Stomach (tissue), 9 donors: ENCODE data around the gene THBD. TPM values are rescaled to one million over a fixed set of nuclear protein-coding genes. Genes with fewer than 3 reads are reported as not detected.

Experiments
- DNase-seq, 2 donors: peaks; one replicate each; pipeline versions ENCODE4 v3.0.0 to v3.0.0-alpha.2; 2013 to 2019
- H3K27ac ChIP-seq, 5 donors: fragments of 200-600 bp in 4 of 5; sonication (generic) in 4 of 5; one replicate each; pipeline ENCODE4 v1.5.1; 2013 to 2019; ENCODE audit warnings: mild to moderate bottlenecking in 1 of 5, moderate library complexity in 1 of 5
- H3K27me3 ChIP-seq, 3 donors: fragments of 200-600 bp; sonication (generic); one replicate each; pipeline ENCODE4 v1.5.1; 2017 to 2019; ENCODE audit warnings: mixed run types in 1 of 3
- H3K36me3 ChIP-seq, 4 donors: fragments of 200-600 bp; sonication (generic); 1 replicate in 3 of 4; 2 replicates in 1 of 4; pipeline ENCODE4 v1.5.1; 2016 to 2019
- H3K4me1 ChIP-seq, 4 donors: fragments of 200-600 bp; sonication (generic); one replicate each; pipeline ENCODE4 v1.5.1; 2016 to 2019
- H3K4me3 ChIP-seq, 4 donors: fragments of 200-600 bp; sonication (generic) in 3 of 4; one replicate each; pipeline ENCODE4 v1.5.1; 2016 to 2019; ENCODE audit warnings: mild to moderate bottlenecking in 1 of 4
- H3K9me3 ChIP-seq, 4 donors: fragments of 200-600 bp; sonication (generic); one replicate each; pipeline ENCODE4 v1.5.1; 2016 to 2019
- CTCF ChIP-seq, 7 experiments: fragments of 450-650 bp in 4 of 7; fragments of 200-600 bp in 3 of 7; sonication (generic) in 3 of 7; IDR thresholded peaks; one replicate each; pipeline ENCODE4 v1.5.1; 2016 to 2019; ENCODE audit warnings: antibody characterized with exemption in 7 of 7, control low read depth in 2 of 7, mild to moderate bottlenecking in 1 of 7
- EP300 ChIP-seq: sonication (generic); formaldehyde crosslinking; IDR thresholded peaks from one replicate; pipeline ENCODE4 v1.6.1; 2017; ENCODE audit warnings: antibody characterized with exemption
- POLR2A ChIP-seq, 4 donors: fragments of 450-650 bp; IDR thresholded peaks; one replicate each; pipeline ENCODE4 v1.6.1; 2016; ENCODE audit warnings: antibody characterized with exemption in 4 of 4, control low read depth in 2 of 4, mild to moderate bottlenecking in 1 of 4, moderate library complexity in 1 of 4
- POLR2AphosphoS5 ChIP-seq, 3 donors: sonication (generic); formaldehyde crosslinking; IDR thresholded peaks; one replicate each; pipeline ENCODE4 v1.6.1; 2016; ENCODE audit warnings: antibody characterized with exemption in 3 of 3
- WGBS, 5 donors: extraction: QIAGEN DNeasy Blood & Tissue Kit in 3 of 5; methylation state at CpG; one replicate each; pipeline versions ENCODE4 v1.1.5 to v1.1.7; 2013 to 2018; 5-methylcytosine and 5-hydroxymethylcytosine counted together
- intact Hi-C: fragments of 100-400 bp; cut with DNase I; formaldehyde crosslinking; loops from one replicate; pipeline ENCODE4 v1.15.1; 2023; ENCODE audit warnings: low total_unique reads
- polyA plus RNA-seq, 3 donors: library from polyadenylated mRNA; stranded (reverse); fragments of 200-250 nt; gene quantifications; one replicate each; pipeline ENCODE4 v1.2.3, GENCODE V29; 2013
- total RNA-seq, 5 donors: library from RNA; depleted of rRNA; stranded (reverse); fragments of >200 nt; gene quantifications; one replicate each; pipeline versions ENCODE4 v1.1.0 to v1.2.3, GENCODE V29; 2014 to 2016
- donor health status: healthy with polysubstance abuse.
- donor health status: Bipolar disorder and iron deficiency.
- donor health status: healthy.

THBD gene
- total and polyA plus RNA-seq, 8 donors: 2.7 to 83.5 (median 21.8) TPM

GRCh38 chr20:23007886-23008655, 41.4 kb downstream of the THBD start:
- no peaks in the 10 kb centered on the region for H3K27me3 ChIP-seq
- H3K9me3 ChIP-seq: no peaks in the 10 kb centered on the region
- peaks cover 0 to 8% (median 5%) of the 10 kb centered on the region in 4 donors for H3K4me1 ChIP-seq
- TF ChIP-seq CTCF (IDR thresholded peaks at IDR 0.05) (no peak), POLR2AphosphoS5 (IDR thresholded peaks at IDR 0.05) (no peak), EP300 (no peak)
- H3K36me3 ChIP-seq: no peaks in the 10 kb centered on the region
- intact Hi-C loops: no loop called here
- 90 to 96% (median 93%) methylated on average over 9 of the region's 9 CpGs for WGBS, 5 donors
- H3K27ac ChIP-seq: no peak overlapping the region
- DNase-seq: no peak
- H3K4me3 ChIP-seq: no peak overlapping the region

GRCh38 chr20:23007462-23007861, 42.0 kb downstream of the THBD start:
- no peak for TF ChIP-seq POLR2AphosphoS5 (IDR thresholded peaks at IDR 0.05)
- TF ChIP-seq EP300: no peak
- TF ChIP-seq CTCF (IDR thresholded peaks at IDR 0.05): no peak
- no peak for TF ChIP-seq POLR2A (IDR thresholded peaks at IDR 0.05)
- no peak overlapping the region for H3K4me3 ChIP-seq
- H3K27ac ChIP-seq: no peak overlapping the region
- H3K4me1 ChIP-seq: peaks cover 0 to 8% (median 5%) of the 10 kb centered on the region in 4 donors
- no peaks in the 10 kb centered on the region for H3K9me3 ChIP-seq
- H3K36me3 ChIP-seq: no peaks in the 10 kb centered on the region
- intact Hi-C loops: no loop called here
- DNase-seq: no peak
- 77 to 86% (median 84%) methylated on average over 3 of the region's 3 CpGs for WGBS, 5 donors
- no peaks in the 10 kb centered on the region for H3K27me3 ChIP-seq

GRCh38 chr20:23005776-23006175, 43.7 kb downstream of the THBD start:
- peaks cover 0 to 8% (median 5%) of the 10 kb centered on the region in 4 donors for H3K4me1 ChIP-seq
- TF ChIP-seq POLR2A (IDR thresholded peaks at IDR 0.05) (no peak), POLR2AphosphoS5 (IDR thresholded peaks at IDR 0.05) (no peak), CTCF (IDR thresholded peaks at IDR 0.05) (no peak), EP300 (no peak)
- no peaks in the 10 kb centered on the region for H3K9me3 ChIP-seq
- intact Hi-C loops: no loop called here
- no peaks in the 10 kb centered on the region for H3K27me3 ChIP-seq
- H3K36me3 ChIP-seq: no peaks in the 10 kb centered on the region
- no peak overlapping the region for H3K4me3 ChIP-seq
- no peak overlapping the region for H3K27ac ChIP-seq
- DNase-seq: no peak

- intact Hi-C loops: no loop called here
- TF ChIP-seq POLR2A (IDR thresholded peaks at IDR 0.05) (no peak), POLR2AphosphoS5 (IDR thresholded peaks at IDR 0.05) (no peak), CTCF (IDR thresholded peaks at IDR 0.05) (no peak), EP300 (no peak)
- H3K27ac ChIP-seq: no peak overlapping the region
- H3K36me3 ChIP-seq: no peaks in the 10 kb centered on the region
- no peak overlapping the region for H3K4me3 ChIP-seq
- H3K9me3 ChIP-seq: no peaks in the 10 kb centered on the region
- no peaks in the 10 kb centered on the region for H3K4me1 ChIP-seq
- no peaks in the 10 kb centered on the region for H3K27me3 ChIP-seq
- 61 to 83% (median 68%) methylated on average over 2 of the region's 2 CpGs for WGBS, 5 donors
- DNase-seq: no peak
Observed at GRCh38 chr20:23003881-23004460, 45.5 kb downstream of the THBD start.
